ENCODE measurements around the gene GPR61. TPM values are rescaled to one million over a fixed set of nuclear protein-coding genes. Genes with fewer than 3 reads are reported as not detected.

GPR61 gene
- total and polyA plus RNA-seq, 12 donors = 0.11 to 4.9 (median 0.63) TPM; not detected in 2

- Histone ChIP-seq H3K4me1 (replicated peaks in 1 of 2) (peaks cover 0 to 7% of the 10 kb centered on the region in 2 donors), H3K27ac (peak within 1 kb of the TSS in 3 of 5 donors; percentile 26 to 72 (median 56)), H3K36me3 (replicated peaks in 1 of 2) (no peaks in the 10 kb centered on the region), H3K9me3 (replicated peaks in 1 of 3) (no peaks in the 10 kb centered on the region), H3K4me3 (peak within 1 kb of the TSS in 3 of 4 donors; percentile 23 to 81 (median 35)), H3K27me3 (no peaks in the 10 kb centered on the region)
- peak in 5 of 7 donors; percentile 57 to 65 (median 58) for DNase-seq
- intact Hi-C loops (cut with DNase I) = loop anchor here in 1 of 2 donors (2.0 kb wide), 1 partner anchor 21 kb away; no protein-coding TSS in a partner anchor
- TF ChIP-seq POLR2A (IDR thresholded peaks at IDR 0.05) = peak in 1 of 2 donors; percentile 31
- peak in 1 of 6 experiments; percentile 9 for TF ChIP-seq CTCF (IDR thresholded peaks at IDR 0.05)
- 0 to 2% (median 1%) methylated on average over 5 to 100 of the region's 100 CpGs for WGBS, 4 donors
Observed at GRCh38 chr1:109509176-109510134, 30.2 kb upstream of the GPR61 start, which contains the start of gene AMIGO1. TSS of gene AMIGO1 (minus strand) at chr1:109509727. CDS start at chr1:109508912, 815 bp downstream.

GRCh38 chr1:109513110-109513710 lies 26.5 kb upstream of the GPR61 start:
- intact Hi-C loops (cut with DNase I) = no loop called here
- Histone ChIP-seq H3K27me3 (no peaks in the 10 kb centered on the region), H3K36me3 (replicated peaks in 1 of 2) (no peaks in the 10 kb centered on the region), H3K4me3 (no peak overlapping the region), H3K4me1 (replicated peaks in 1 of 2) (peaks cover 0 to 7% of the 10 kb centered on the region in 2 donors), H3K9me3 (replicated peaks in 1 of 3) (no peaks in the 10 kb centered on the region), H3K27ac (no peak overlapping the region)
- DNase-seq = no peak
- WGBS, 4 donors = 82 to 87% (median 86%) methylated on average over 2 of the region's 2 CpGs
- no peak for TF ChIP-seq POLR2A (IDR thresholded peaks at IDR 0.05)
- no peak for TF ChIP-seq CTCF (IDR thresholded peaks at IDR 0.05)

- H3K4me1 ChIP-seq (replicated peaks in 1 of 2) = peaks cover 0 to 7% of the 10 kb centered on the region in 2 donors
- DNase-seq = no peak
- 67 to 87% (median 83%) methylated on average over 3 of the region's 3 CpGs for WGBS, 4 donors
- intact Hi-C loops (cut with DNase I) = no loop called here
- H3K36me3 ChIP-seq (replicated peaks in 1 of 2) = no peaks in the 10 kb centered on the region
- H3K27ac ChIP-seq = no peak overlapping the region
- H3K9me3 ChIP-seq (replicated peaks in 1 of 3) = no peaks in the 10 kb centered on the region
- TF ChIP-seq POLR2A (IDR thresholded peaks at IDR 0.05) (no peak), CTCF (IDR thresholded peaks at IDR 0.05) (no peak)
- H3K27me3 ChIP-seq = no peaks in the 10 kb centered on the region
- no peak overlapping the region for H3K4me3 ChIP-seq
Observed at GRCh38 chr1:109514846-109515245, 24.8 kb upstream of the GPR61 start.

GRCh38 chr1:109516872-109517271 lies 22.8 kb upstream of the GPR61 start:
- 68 to 77% (median 73%) methylated on average over 3 to 5 of the region's 5 CpGs for WGBS, 4 donors
- Histone ChIP-seq H3K4me3 (no peak overlapping the region), H3K9me3 (replicated peaks in 1 of 3) (no peaks in the 10 kb centered on the region), H3K27me3 (no peaks in the 10 kb centered on the region), H3K36me3 (replicated peaks in 1 of 2) (no peaks in the 10 kb centered on the region), H3K27ac (no peak overlapping the region), H3K4me1 (replicated peaks in 1 of 2) (peaks cover 10 to 14% of the 10 kb centered on the region in 2 donors)
- no peak for DNase-seq
- no peak for TF ChIP-seq CTCF (IDR thresholded peaks at IDR 0.05)
- no peak for TF ChIP-seq POLR2A (IDR thresholded peaks at IDR 0.05)
- intact Hi-C loops (cut with DNase I) = no loop called here
